GM12891 (cell line): ENCODE measurements around the gene ST8SIA2.
"Not testable (repeated sequence)": the region's sequence is repeated elsewhere in the genome, so short reads cannot be mapped to it uniquely, and the experiment has no call there.

Source experiments
- DNase-seq: peaks from one replicate; pipeline ENCODE4 v3.0.0; 2011; ENCODE audit warnings: low spot score; ENCODE audit not compliant: insufficient read length
- FAIRE-seq: peaks from 2 replicates; lab custom pipeline; 2011; peaks lifted over from hg19 to GRCh38; lab: Jason Lieb, UNC
- PAX5 ChIP-seq: IDR thresholded peaks from 2 replicates; pipeline ENCODE4 v1.6.1; 2011; ENCODE audit warnings: low read length, moderate library complexity, mild to moderate bottlenecking; ENCODE audit not compliant: insufficient read depth, severe bottlenecking
- POLR2A ChIP-seq: IDR thresholded peaks from 2 replicates; pipeline ENCODE4 v1.6.1; 2011; ENCODE audit warnings: low read depth, low read length, control low read depth
- POLR2AphosphoS5 ChIP-seq: IDR thresholded peaks from 2 replicates; pipeline ENCODE4 v1.6.1; 2011; ENCODE audit warnings: low read depth, low read length, control low read depth
- POU2F2 ChIP-seq: IDR thresholded peaks from 2 replicates; pipeline ENCODE4 v1.6.1; 2011; ENCODE audit warnings: low read depth, mild to moderate bottlenecking, control low read depth, low read length, moderate library complexity
- SPI1 ChIP-seq: IDR thresholded peaks from 2 replicates; pipeline ENCODE4 v1.6.1; 2011; ENCODE audit warnings: low read depth, low read length, control low read depth
- TAF1 ChIP-seq: IDR thresholded peaks from 2 replicates; pipeline ENCODE4 v1.6.1; 2011; ENCODE audit warnings: low read depth, low read length, control low read depth

Gene ST8SIA2

DNA sequence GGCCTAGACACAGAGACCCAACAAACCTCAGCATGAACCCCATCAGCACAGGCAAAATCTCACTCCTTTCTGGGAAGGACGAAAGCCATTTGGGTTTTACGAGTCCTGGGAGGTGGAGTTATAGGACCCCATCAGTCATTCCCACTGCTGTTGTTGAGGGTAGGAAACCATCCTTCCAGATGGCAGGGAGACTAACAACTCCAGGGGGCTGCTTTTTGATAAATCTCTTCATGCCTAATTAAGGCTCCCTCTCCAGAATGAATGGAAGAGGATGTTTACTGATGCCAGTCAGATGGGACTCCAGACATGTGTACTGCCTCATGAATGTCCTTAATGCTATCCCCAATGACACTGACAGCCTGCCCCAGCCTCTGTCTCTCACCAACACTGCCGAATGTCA lies 75.3 kb downstream of the ST8SIA2 start:
- DNase-seq, result no peak
- FAIRE-seq, result no peak
- no peak for TF ChIP-seq SPI1
- no peak for TF ChIP-seq POLR2AphosphoS5
- no peak for TF ChIP-seq PAX5
- TF ChIP-seq TAF1, result no peak
- TF ChIP-seq POLR2A, result no peak
- no peak for TF ChIP-seq POU2F2

DNA sequence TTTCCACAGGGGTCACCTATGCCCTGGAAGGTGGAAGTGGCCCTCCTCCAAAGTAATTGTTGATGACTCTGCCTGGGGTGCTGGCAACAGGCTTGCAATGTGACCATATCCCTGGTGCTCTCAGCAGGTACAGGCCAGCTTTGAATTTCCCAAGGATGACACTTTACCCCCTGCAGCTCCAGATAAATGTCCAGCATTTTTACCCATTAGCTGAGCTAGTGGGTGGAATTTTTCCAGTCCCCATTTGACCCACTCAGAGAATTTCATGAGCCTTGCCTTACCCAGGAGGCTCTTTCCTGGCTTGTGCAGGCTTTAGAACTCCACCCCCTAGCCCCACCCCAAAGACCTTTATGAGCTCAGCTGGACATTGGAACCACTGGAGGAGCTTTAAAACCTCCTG lies 77.6 kb downstream of the ST8SIA2 start:
- FAIRE-seq, result no peak
- TF ChIP-seq TAF1 (no peak), POLR2A (no peak), POLR2AphosphoS5 (no peak), PAX5 (no peak), SPI1 (no peak), POU2F2 (no peak)
- DNase-seq, result no peak

DNA sequence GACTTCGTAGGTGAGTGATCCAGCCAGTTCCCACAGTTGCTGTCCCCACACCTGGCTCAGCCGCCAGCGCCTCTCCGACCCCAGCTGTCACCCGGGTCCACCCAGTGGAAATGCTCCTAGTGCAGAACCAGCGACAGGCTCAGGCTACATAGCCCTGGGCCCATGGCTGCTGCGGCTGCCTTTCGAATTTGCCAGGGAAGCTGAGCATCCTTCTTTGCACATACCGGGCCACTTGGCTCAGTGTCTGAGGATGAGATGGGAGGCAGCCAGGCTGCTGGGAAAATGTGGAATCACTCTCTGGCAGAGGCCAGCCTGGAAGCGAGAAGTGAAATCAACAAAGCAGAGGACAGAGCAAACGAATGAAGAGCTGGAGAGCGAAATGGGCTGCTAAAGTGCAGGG lies 80.1 kb downstream of the ST8SIA2 start:
- DNase-seq (no peak), FAIRE-seq (no peak)
- TF ChIP-seq SPI1, result no peak
- TF ChIP-seq POLR2A, result no peak

DNA sequence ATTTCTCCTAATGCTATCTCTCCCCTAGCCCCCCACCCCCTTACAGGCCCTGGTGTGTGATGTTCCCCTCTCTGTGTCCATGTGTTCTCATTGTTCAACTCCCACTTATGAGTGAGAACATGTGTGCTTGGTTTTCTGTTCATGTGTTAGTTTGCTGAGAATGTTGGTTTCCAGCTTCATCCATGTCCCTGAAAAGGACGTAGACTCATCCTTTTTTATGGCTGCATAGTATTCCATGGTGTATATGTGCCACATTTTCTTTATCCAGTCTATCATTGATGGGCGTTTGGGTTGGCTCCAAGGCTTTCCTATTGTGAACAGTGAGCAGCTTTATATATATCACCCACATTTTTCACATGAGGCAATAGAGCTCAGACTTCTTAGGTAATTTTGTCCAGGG lies 86.0 kb downstream of the ST8SIA2 start:
- DNase-seq, FAIRE-seq: not testable (repeated sequence)

DNA sequence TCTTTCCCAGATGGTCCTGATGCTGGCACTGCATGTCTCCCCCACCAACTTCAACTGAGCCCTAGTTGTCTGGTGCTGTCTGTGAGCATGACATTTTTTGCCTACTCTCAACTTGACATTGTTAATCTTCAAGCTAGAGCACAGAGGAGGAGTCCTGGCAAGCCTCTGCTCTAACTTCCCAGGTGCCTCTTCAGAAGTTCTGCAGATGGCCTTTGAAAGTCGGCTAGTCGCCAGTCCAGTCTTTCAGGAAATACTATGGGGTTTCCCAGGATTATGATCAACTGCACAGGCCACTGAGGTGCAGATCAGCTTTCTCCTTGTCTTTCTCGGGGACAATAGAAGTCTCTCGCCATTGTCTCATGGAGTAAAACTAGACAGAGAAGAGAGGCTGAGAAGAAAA lies 86.7 kb downstream of the ST8SIA2 start:
- TF ChIP-seq POLR2A, result no peak
- no peak for TF ChIP-seq TAF1
- no peak for TF ChIP-seq SPI1
- DNase-seq (no peak), FAIRE-seq (no peak)

DNA sequence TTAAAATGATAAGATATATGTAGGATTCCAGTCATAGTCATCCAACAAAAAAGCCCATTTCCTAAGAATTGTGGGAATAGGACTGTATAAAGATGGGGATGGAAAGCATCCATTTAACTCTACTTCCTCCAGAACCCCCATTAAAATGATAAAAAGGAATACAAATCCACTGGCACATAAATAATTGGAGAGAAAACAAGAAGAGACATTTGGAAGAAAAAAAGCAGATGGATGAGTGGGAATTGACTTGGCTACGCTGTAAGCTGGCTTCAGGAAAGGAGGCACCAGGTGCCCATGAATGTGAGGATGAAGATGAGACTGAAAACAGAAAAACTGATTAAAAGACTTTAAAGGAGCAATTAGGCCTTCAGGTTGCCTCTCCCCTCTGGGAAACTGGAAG lies 91.8 kb downstream of the ST8SIA2 start:
- no peak for FAIRE-seq
- TF ChIP-seq POU2F2 (no peak), POLR2A (no peak), PAX5 (no peak), POLR2AphosphoS5 (no peak), SPI1 (no peak), TAF1 (no peak)
- DNase-seq, result no peak

DNA sequence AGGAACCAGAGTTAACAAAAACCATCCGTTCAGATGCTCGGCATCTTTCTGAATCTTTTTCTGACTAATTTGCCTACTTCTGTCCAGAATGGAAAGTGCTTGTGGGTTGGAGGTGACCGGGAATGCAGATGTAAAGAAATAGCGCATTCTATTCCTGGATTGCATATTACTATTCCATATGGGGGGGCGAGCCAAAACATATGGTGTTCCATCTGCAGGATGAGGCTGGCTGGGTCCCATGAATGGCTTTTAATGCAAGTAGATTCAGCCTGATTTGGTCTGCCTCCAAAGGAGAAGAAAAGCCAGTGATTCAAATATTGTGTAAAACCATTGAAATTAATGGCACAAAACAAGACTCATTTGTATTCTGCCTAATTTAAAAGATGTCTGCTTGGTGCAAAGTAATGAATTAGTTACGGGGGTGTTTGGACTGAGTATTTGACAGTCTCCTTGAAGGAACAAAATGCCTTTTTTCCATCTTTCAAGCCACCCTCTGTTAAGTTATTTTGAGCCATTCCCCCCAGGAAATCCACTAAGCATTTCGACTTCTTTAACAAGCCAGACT lies 99.0 kb downstream of the ST8SIA2 start:
- DNase-seq (no peak), FAIRE-seq (no peak)
- TF ChIP-seq SPI1 (no peak), TAF1 (no peak), PAX5 (no peak)

DNA sequence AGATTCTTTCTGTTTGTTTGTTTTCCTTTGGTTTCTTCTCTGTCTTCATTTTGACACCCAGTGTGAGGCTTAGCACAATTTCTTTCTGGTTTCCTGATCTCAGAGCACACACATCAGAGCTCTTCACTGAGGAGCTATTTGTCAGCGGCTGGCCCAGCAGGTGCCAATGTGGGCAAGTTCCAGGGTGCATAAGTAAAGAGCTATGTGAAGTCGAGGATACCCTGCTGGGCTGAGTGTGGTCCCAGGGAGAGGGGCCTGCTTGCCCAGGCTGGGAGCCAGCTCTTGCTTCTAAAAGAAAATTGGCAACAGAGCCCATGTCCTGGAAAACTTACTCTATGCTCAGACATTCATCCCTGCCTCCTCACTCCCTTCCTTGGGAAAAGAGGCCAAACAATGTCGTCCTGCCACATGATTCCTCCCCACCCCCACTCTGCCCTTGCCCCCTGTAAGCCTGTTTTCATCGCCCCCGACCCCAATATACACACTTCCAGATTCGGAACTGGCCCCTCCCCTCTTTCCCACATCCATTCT lies 101.2 kb downstream of the ST8SIA2 start:
- no peak for TF ChIP-seq POU2F2
- no peak for TF ChIP-seq TAF1
- no peak for TF ChIP-seq SPI1
- no peak for TF ChIP-seq PAX5
- TF ChIP-seq POLR2AphosphoS5, result no peak
- TF ChIP-seq POLR2A, result no peak
- FAIRE-seq (no peak), DNase-seq (no peak)

- FAIRE-seq (no peak), DNase-seq (no peak)
- TF ChIP-seq PAX5 (no peak), POU2F2 (no peak), POLR2A (no peak), SPI1 (no peak)
Measured at GRCh38 chr15:92495446-92495845, 101.8 kb downstream of the ST8SIA2 start.

DNA sequence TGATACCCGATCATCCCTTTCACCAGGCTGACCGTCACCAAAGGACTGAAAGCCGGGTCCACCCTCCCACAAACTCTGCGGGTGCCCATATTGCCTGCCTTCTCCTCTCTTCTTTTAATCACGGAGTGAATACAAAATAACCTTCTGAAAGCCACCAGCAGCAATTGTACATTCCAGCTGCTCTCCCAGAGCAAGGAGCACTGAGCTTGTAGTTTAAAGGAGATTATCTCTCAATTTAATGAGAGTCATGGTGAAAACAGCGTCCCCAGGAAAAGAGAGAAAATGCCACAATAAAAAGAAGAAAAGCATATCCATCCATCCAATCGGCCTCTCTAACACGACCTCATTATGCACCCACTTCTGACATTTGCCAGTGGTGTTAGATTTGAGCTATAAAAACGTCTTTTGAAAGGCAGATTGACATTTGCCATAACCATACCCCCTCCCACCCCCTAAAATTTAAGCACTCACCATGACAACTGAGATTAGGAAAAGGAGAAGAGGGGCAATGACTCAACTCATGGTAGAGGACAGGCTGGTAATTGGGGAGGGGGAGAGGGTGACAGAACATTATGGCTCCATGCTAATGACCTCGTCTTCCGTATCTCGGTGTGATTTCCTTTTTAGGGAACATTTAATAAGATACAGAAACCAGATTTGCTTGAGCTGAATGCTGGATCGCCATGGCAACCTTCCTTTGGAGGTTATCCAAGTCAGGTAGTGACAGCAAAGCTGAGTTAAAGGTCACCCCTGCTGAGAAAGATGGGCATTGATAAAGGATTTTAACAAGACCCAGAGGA lies 106.2 kb downstream of the ST8SIA2 start:
- no peak for TF ChIP-seq SPI1
- TF ChIP-seq POLR2A, result no peak
- no peak for TF ChIP-seq POLR2AphosphoS5
- FAIRE-seq (no peak), DNase-seq (no peak)

DNA sequence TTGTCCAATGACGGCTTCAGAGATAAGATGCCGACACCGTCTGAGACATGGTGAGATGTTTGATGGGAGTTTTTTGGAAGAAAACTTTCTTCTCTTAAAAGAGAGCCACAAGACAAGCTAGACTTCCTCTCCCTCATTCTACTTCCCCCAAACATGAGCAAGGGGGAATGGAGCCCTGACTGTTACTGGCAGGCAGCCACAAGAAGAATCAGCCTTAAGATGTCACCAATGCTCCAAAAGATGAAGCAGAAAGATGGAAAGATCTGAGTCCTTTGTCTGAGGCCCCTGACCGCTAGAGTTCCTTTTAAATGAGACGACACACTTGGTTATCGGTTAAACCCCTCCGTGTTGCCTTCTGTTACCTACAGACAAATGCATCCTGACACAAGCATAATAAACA lies 108.7 kb downstream of the ST8SIA2 start:
- no peak for FAIRE-seq
- TF ChIP-seq TAF1 (no peak), PAX5 (no peak), POLR2AphosphoS5 (no peak), POLR2A (no peak), SPI1 (no peak), POU2F2 (no peak)
- no peak for DNase-seq
